Mucosa of stomach (tissue), 1 donor: Measurements from ENCODE around the gene CD247.

Source experiments
- H3K27me3 ChIP-seq: one replicate; pipeline ENCODE4 v1.7.0; 2013; ENCODE audit warnings: mild to moderate bottlenecking, low read length; ENCODE audit not compliant: control insufficient read depth, insufficient read depth
- H3K36me3 ChIP-seq: one replicate; pipeline ENCODE4 v1.7.0; 2013; ENCODE audit warnings: low read length; ENCODE audit not compliant: control insufficient read depth, insufficient read depth
- H3K4me1 ChIP-seq: one replicate; pipeline ENCODE4 v1.7.0; 2013; ENCODE audit warnings: mild to moderate bottlenecking, low read length; ENCODE audit not compliant: control insufficient read depth, insufficient read depth
- H3K4me3 ChIP-seq: one replicate; pipeline ENCODE4 v1.7.0; 2013; ENCODE audit warnings: low read length
- H3K9ac ChIP-seq: one replicate; pipeline ENCODE4 v1.7.0; 2013; ENCODE audit warnings: mild to moderate bottlenecking, low read length, moderate library complexity
- H3K9me3 ChIP-seq: one replicate; pipeline ENCODE4 v1.7.0; 2013; ENCODE audit warnings: mild to moderate bottlenecking, low read length, moderate library complexity; ENCODE audit not compliant: control insufficient read depth
- donor health status: Pancreatic carcinoma.

The CD247 gene

GRCh38 chr1:167503626-167504466 is 14.5 kb downstream of the CD247 start:
- no peaks in the 10 kb centered on the region for H3K27me3 ChIP-seq
- no peak overlapping the region for H3K9ac ChIP-seq
- no peaks in the 10 kb centered on the region for H3K36me3 ChIP-seq
- no peaks in the 10 kb centered on the region for H3K9me3 ChIP-seq
- peaks cover 7% of the 10 kb centered on the region for H3K4me1 ChIP-seq
- H3K4me3 ChIP-seq, result no peak overlapping the region

- Histone ChIP-seq H3K9me3 (no peaks in the 10 kb centered on the region), H3K27me3 (no peaks in the 10 kb centered on the region), H3K9ac (no peak overlapping the region), H3K36me3 (no peaks in the 10 kb centered on the region), H3K4me3 (no peak overlapping the region), H3K4me1 (peaks cover 7% of the 10 kb centered on the region)
These were observed 15.4 kb downstream of the CD247 start for GRCh38 chr1:167502719-167503462.

- no peaks in the 10 kb centered on the region for H3K9me3 ChIP-seq
- no peaks in the 10 kb centered on the region for H3K27me3 ChIP-seq
- peaks cover 7% of the 10 kb centered on the region for H3K4me1 ChIP-seq
- H3K36me3 ChIP-seq, result no peaks in the 10 kb centered on the region
- no peak overlapping the region for H3K4me3 ChIP-seq
- H3K9ac ChIP-seq, result no peak overlapping the region
These were observed 16.2 kb downstream of the CD247 start for GRCh38 chr1:167502192-167502551.

- no peaks in the 10 kb centered on the region for H3K36me3 ChIP-seq
- no peak overlapping the region for H3K4me3 ChIP-seq
- H3K4me1 ChIP-seq, result peaks cover 7% of the 10 kb centered on the region
- H3K9ac ChIP-seq, result no peak overlapping the region
- H3K9me3 ChIP-seq, result no peaks in the 10 kb centered on the region
- H3K27me3 ChIP-seq, result no peaks in the 10 kb centered on the region
These were observed 16.7 kb downstream of the CD247 start for GRCh38 chr1:167501515-167502191.

- H3K4me1 ChIP-seq, result peaks cover 7% of the 10 kb centered on the region
- peaks cover 4% of the 10 kb centered on the region for H3K27me3 ChIP-seq
- H3K9ac ChIP-seq, result no peak overlapping the region
- H3K4me3 ChIP-seq, result no peak overlapping the region
- no peaks in the 10 kb centered on the region for H3K36me3 ChIP-seq
- no peaks in the 10 kb centered on the region for H3K9me3 ChIP-seq
These were observed 18.0 kb downstream of the CD247 start for GRCh38 chr1:167500283-167500860.

- Histone ChIP-seq H3K36me3 (no peaks in the 10 kb centered on the region), H3K9ac (no peak overlapping the region), H3K4me3 (no peak overlapping the region), H3K9me3 (no peaks in the 10 kb centered on the region), H3K27me3 (peaks cover 7% of the 10 kb centered on the region), H3K4me1 (peaks cover 7% of the 10 kb centered on the region)
These were observed 18.6 kb downstream of the CD247 start for GRCh38 chr1:167499664-167500101.

- peaks cover 12% of the 10 kb centered on the region for H3K27me3 ChIP-seq
These were observed 19.2 kb downstream of the CD247 start for GRCh38 chr1:167499106-167499505.

GRCh38 chr1:167496797-167497619 is 21.3 kb downstream of the CD247 start:
- Histone ChIP-seq H3K9ac (no peak overlapping the region), H3K36me3 (no peaks in the 10 kb centered on the region), H3K4me1 (peaks cover 7% of the 10 kb centered on the region), H3K4me3 (no peak overlapping the region), H3K27me3 (peaks cover 12% of the 10 kb centered on the region), H3K9me3 (no peaks in the 10 kb centered on the region)

More at GRCh38 chr1:167499106-167499505, 19.2 kb downstream of the CD247 start:
- Histone ChIP-seq H3K4me3 (no peak overlapping the region), H3K4me1 (peaks cover 7% of the 10 kb centered on the region), H3K9ac (no peak overlapping the region), H3K9me3 (no peaks in the 10 kb centered on the region), H3K36me3 (no peaks in the 10 kb centered on the region)

GRCh38 chr1:167493372-167493771 is 25.0 kb downstream of the CD247 start:
- Histone ChIP-seq H3K9ac (no peak overlapping the region), H3K4me1 (no peaks in the 10 kb centered on the region), H3K9me3 (no peaks in the 10 kb centered on the region), H3K27me3 (peaks cover 12% of the 10 kb centered on the region), H3K36me3 (no peaks in the 10 kb centered on the region), H3K4me3 (no peak overlapping the region)

- no peak overlapping the region for H3K4me3 ChIP-seq
- H3K4me1 ChIP-seq, result no peaks in the 10 kb centered on the region
- no peak overlapping the region for H3K9ac ChIP-seq
- H3K36me3 ChIP-seq, result no peaks in the 10 kb centered on the region
- H3K9me3 ChIP-seq, result no peaks in the 10 kb centered on the region
- peaks cover 12% of the 10 kb centered on the region for H3K27me3 ChIP-seq
These were observed 25.8 kb downstream of the CD247 start for GRCh38 chr1:167492481-167492910.
